IPS DF 4.7 (cell line): ENCODE results near the gene SPINT2.
"Not testable (repeated sequence)": the region's sequence is repeated elsewhere in the genome, so short reads cannot be mapped to it uniquely, and the experiment has no call there.

Experiments
- DNase-seq: peaks from one replicate; pipeline ENCODE4 v3.0.0-alpha.2; 2013; ENCODE audit warnings: low spot score; ENCODE audit errors: extremely low read depth

Gene SPINT2

GRCh38 chr19:38319421-38320258, 55.3 kb downstream of the SPINT2 start, which contains the start of gene KCNK6:
TSS of gene KCNK6 (plus strand) at chr19:38319845. CDS start at chr19:38319951, 106 bp downstream.
- DNase-seq, result no peak

GRCh38 chr19:38320969-38321339, 56.6 kb downstream of the SPINT2 start:
- DNase-seq, result no peak

GRCh38 chr19:38321646-38322196, 57.3 kb downstream of the SPINT2 start:
- DNase-seq, result no peak

- DNase-seq, result no peak
These were observed 58.9 kb downstream of the SPINT2 start for GRCh38 chr19:38323291-38323690.

GRCh38 chr19:38324431-38324830, 60.1 kb downstream of the SPINT2 start:
- DNase-seq, result no peak

- DNase-seq, result no peak
These were observed 62.2 kb downstream of the SPINT2 start for GRCh38 chr19:38326591-38326990.

GRCh38 chr19:38329651-38330050, 65.3 kb downstream of the SPINT2 start:
- no peak for DNase-seq

GRCh38 chr19:38331728-38332127, 67.4 kb downstream of the SPINT2 start:
- no peak for DNase-seq

- DNase-seq, result no peak
These were observed 68.9 kb downstream of the SPINT2 start for GRCh38 chr19:38333245-38333644.

- no peak for DNase-seq
These were observed 71.7 kb downstream of the SPINT2 start for GRCh38 chr19:38335949-38336637.

GRCh38 chr19:38336638-38337359, 72.4 kb downstream of the SPINT2 start:
- DNase-seq, result no peak

GRCh38 chr19:38337360-38337653, 72.9 kb downstream of the SPINT2 start:
- no peak for DNase-seq

- DNase-seq, result not testable (repeated sequence)
These were observed 74.6 kb downstream of the SPINT2 start for GRCh38 chr19:38339011-38339410.

GRCh38 chr19:38340927-38341326, 76.6 kb downstream of the SPINT2 start:
- no peak for DNase-seq
